GM12878 (cell line): ENCODE measurements around the gene NAMPT. TPM values are rescaled to one million over a fixed set of nuclear protein-coding genes. Genes with fewer than 3 reads are reported as not detected.
"Not testable (repeated sequence)": the region's sequence is repeated elsewhere in the genome, so short reads cannot be mapped to it uniquely, and the experiment has no call there.

Source experiments
- ATAC-seq: fragments of 200-7000 bp; cut with Tn5 transposase; 3 replicates; pipeline ENCODE4 v1.9.1; 2020; ENCODE audit warnings: mild to moderate bottlenecking, moderate library complexity
- BruUV-seq: library from RNA; stranded (reverse); fragments of 400-500 nt; replicated peaks from 2 replicates; lab custom pipeline; 2021; lab: Mats Ljungman, UMichigan
- CTCF ChIA-PET: fragments of 300-600 bp; sonication (Branson Sonifier 250); formaldehyde crosslinking; extraction: SDS; loops from one replicate; lab custom pipeline; 2021; ENCODE audit warnings: inconsistent platforms; lab: Yijun Ruan, JAX
- POLR2A ChIA-PET: fragments of 350-600 bp; formaldehyde crosslinking; extraction: SDS; loops from one replicate; lab custom pipeline; 2021; ENCODE audit warnings: inconsistent platforms; lab: Charles Lee
- RAD21 ChIA-PET: fragments of 300-600 bp; sonication (Branson Sonifier 250); formaldehyde crosslinking; loops from one replicate; lab custom pipeline; 2023; ENCODE audit warnings: antibody characterized with exemption; ENCODE audit not compliant: unreplicated experiment; lab: Charles Lee
- SMC1A ChIA-PET: fragments of 300-600 bp; sonication (Branson Sonifier 250); formaldehyde crosslinking; loops from one replicate; lab custom pipeline; 2023; ENCODE audit not compliant: unreplicated experiment, uncharacterized antibody; lab: Charles Lee
- DNase-seq: peaks from one replicate; pipeline ENCODE4 v3.0.0-alpha.2; 2011; ENCODE audit warnings: low read depth, low spot score
- FAIRE-seq: peaks from 3 replicates; lab custom pipeline; 2011; peaks lifted over from hg19 to GRCh38; lab: Jason Lieb, UNC
- H2AFZ ChIP-seq: 2 replicates; pipeline ENCODE4 v1.6.0; 2011; ENCODE audit warnings: low read depth, low read length, control low read depth; ENCODE audit not compliant: control insufficient read depth
- H3K27ac ChIP-seq: 2 replicates; pipeline ENCODE4 v1.5.1; 2011; ENCODE audit warnings: control low read depth; ENCODE audit not compliant: control insufficient read depth, insufficient read depth
- H3K27me3 ChIP-seq, 2 experiments: replicated peaks in 1 of 2; 2 replicates each; pipeline versions ENCODE4 v1.6.0 to v1.6.1; 2011; ENCODE audit warnings: low read length in 1 of 2; ENCODE audit not compliant: control insufficient read depth in 2 of 2, insufficient read depth in 2 of 2
- H3K36me3 ChIP-seq, 2 experiments: 2 replicates each; pipeline ENCODE4 v1.5.1; 2011; ENCODE audit warnings: low read length in 1 of 2; ENCODE audit not compliant: control insufficient read depth in 2 of 2, insufficient read depth in 2 of 2
- H3K4me1 ChIP-seq: 2 replicates; pipeline ENCODE4 v1.6.1; 2011; ENCODE audit warnings: mild to moderate bottlenecking, low read length, moderate library complexity, mixed read lengths; ENCODE audit not compliant: control insufficient read depth, insufficient read depth
- H3K4me2 ChIP-seq: 2 replicates; pipeline ENCODE4 v1.6.0; 2011; ENCODE audit warnings: control low read depth; ENCODE audit not compliant: control insufficient read depth, insufficient read depth
- H3K4me3 ChIP-seq: fragments of 200-600 bp; sonication (generic); 2 replicates; pipeline ENCODE4 v1.5.1; 2016
- H3K79me2 ChIP-seq: 2 replicates; pipeline ENCODE4 v1.6.0; 2011; ENCODE audit warnings: low read length; ENCODE audit not compliant: control insufficient read depth, insufficient read depth
- H3K9ac ChIP-seq: 2 replicates; pipeline ENCODE4 v1.8.0; 2011; ENCODE audit warnings: low read length, control low read depth, mixed read lengths; ENCODE audit not compliant: control insufficient read depth, insufficient read depth
- H3K9me3 ChIP-seq: replicated peaks from 3 replicates; pipeline ENCODE4 v1.5.1; 2011; ENCODE audit warnings: mild to moderate bottlenecking, low read length; ENCODE audit not compliant: control insufficient read depth, insufficient read depth
- H4K20me1 ChIP-seq: 2 replicates; pipeline ENCODE4 v1.6.0; 2011; ENCODE audit not compliant: control insufficient read depth, insufficient read depth
- ZNF207 ChIP-seq: fragments of 450-650 bp; IDR thresholded peaks from 2 replicates; pipeline ENCODE4 v1.6.1; 2014; ENCODE audit warnings: antibody characterized with exemption, mild to moderate bottlenecking, borderline replicate concordance
- WGBS: methylation state at CpG from one replicate; pipeline ENCODE4 v1.1.6; 2016; ENCODE audit warnings: low lambda C conversion rate; ENCODE audit not compliant: insufficient replicate concordance, insufficient coverage; ENCODE audit errors: missing lambda C conversion rate; 5-methylcytosine and 5-hydroxymethylcytosine counted together
- in situ Hi-C: fragments of 300-500 bp; cut with MboI; formaldehyde crosslinking; loops from 9 replicates; pipeline ENCODE4 v1.14.3; 2018; ENCODE audit warnings: mixed read lengths
- intact Hi-C: fragments of 100-400 bp; cut with micrococcal nuclease; formaldehyde crosslinking; loops from one replicate; pipeline ENCODE4 v1.14.2; 2022; ENCODE audit not compliant: unreplicated experiment
- polyA plus RNA-seq, 11 experiments: library from polyadenylated mRNA; depleted of rRNA in 4 of 11; unstranded in 6 of 11; stranded (reverse) in 5 of 11; fragments of >200 nt; fragmentation: Nextera tagmentation in 4 of 11; fragmentation: Illumina TruSeq in 1 of 11; extraction: Ambion mirVana in 4 of 11; extraction: Trizol in 1 of 11; gene quantifications; 1 replicate in 1 of 11; 2 replicates in 10 of 11; pipeline versions ENCODE4 v1.2.1 to v1.2.3, GENCODE V29; 2011 to 2016; ENCODE audit warnings: inconsistent platforms in 2 of 11, missing spikeins in 2 of 11, low read depth in 1 of 11
- total RNA-seq, 4 experiments: library from RNA; depleted of rRNA in 3 of 4; stranded (reverse); fragments of >200 nt in 3 of 4; fragmentation: Illumina TruSeq in 1 of 4; extraction: Trizol in 1 of 4; gene quantifications; 2 replicates each; pipeline versions ENCODE4 v1.2.1 to v1.2.3, GENCODE V29; 2013 to 2021

Gene NAMPT
- total and polyA plus RNA-seq, 10 of the 15 experiments (the other 5 are each of a cell fraction or from before 2014, with no cell fraction given), result 28.3 to 173 (median 75.0) TPM

- no TSS peak for BruUV-seq
- no peak overlapping the region for H3K27ac ChIP-seq
- intact Hi-C loops, result no loop called here
- no peak for TF ChIP-seq ZNF207
- TF ChIP-seq, all 136 proteins: peak for 0
- H3K4me3 ChIP-seq, result no peak overlapping the region
- RAD21 ChIA-PET, result no interaction called here
- H3K27me3 ChIP-seq, result no peaks in the 10 kb centered on the region
- no peaks in the 10 kb centered on the region for H3K36me3 ChIP-seq
- WGBS, result 67% methylated on average over 7 of the region's 7 CpGs
- in situ Hi-C loops, result no loop called here
- H3K79me2 ChIP-seq, result no peaks in the 10 kb centered on the region
- H3K4me2 ChIP-seq, result no peak overlapping the region
- H3K4me1 ChIP-seq, result no peaks in the 10 kb centered on the region
- FAIRE-seq (no peak), DNase-seq (no peak), ATAC-seq (no peak)
- CTCF ChIA-PET, result interaction anchor here (2.6 kb wide), 1 partner anchor 135 kb away, joined by 5 read pairs; no protein-coding TSS in a partner anchor
- no peak overlapping the region for H3K9ac ChIP-seq
- POLR2A ChIA-PET, result interaction anchor here (0.6 kb wide), 1 partner anchor 244 kb away, joined by 3 read pairs; no protein-coding TSS in a partner anchor
- H3K9me3 ChIP-seq, result no peaks in the 10 kb centered on the region
- H2AFZ ChIP-seq, result no peak overlapping the region
- H4K20me1 ChIP-seq, result no peaks in the 10 kb centered on the region
- SMC1A ChIA-PET, result interaction anchor here (0.8 to 1.4 kb wide), 4 partner anchors 8 to 132 kb away, joined by 3 to 4 read pairs (median 3); no protein-coding TSS in a partner anchor
These were observed 42.1 kb upstream of the NAMPT start for GRCh38 chr7:106326594-106327537.

DNA sequence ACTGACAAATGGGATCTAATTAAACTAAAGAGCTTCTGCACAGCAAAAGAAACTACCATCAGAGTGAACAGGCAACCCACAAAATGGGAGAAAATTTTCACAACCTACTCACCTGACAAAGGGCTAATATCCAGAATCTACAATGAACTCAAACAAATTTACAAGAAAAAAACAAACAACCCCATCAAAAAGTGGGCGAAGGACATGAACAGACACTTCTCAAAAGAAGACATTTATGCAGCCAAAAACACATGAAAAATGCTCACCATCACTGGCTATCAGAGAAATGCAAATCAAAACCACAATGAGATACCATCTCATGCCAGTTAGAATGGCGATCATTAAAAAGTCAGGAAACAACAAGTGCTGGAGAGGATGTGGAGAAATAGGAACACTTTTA is 39.7 kb upstream of the NAMPT start:
- FAIRE-seq, CTCF ChIA-PET: not testable (repeated sequence)

DNA sequence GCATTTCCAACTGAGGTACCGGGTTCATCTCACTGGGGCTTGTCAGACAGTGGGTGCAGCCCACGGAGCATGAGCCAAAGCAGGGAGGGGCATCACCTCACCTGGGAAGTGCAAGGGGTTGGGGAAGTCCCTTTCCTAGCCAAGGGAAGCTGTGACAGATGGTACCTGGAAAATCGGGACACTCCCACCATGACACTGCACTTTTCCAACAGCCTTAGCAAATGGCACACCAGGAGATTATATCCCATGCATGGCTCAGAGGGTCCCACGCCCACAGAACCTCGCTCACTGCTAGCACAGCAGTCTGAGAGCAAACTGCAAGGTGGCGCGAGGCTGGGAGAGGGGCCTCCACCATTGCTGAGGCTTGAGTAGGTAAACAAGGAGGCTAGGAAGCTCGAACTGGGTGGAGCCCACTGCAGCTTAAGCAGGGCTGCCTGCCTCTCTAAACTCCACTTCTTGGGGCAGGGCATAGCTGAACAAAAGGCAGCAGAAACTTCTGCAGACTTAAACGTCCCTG is 35.5 kb upstream of the NAMPT start:
- H3K9me3 ChIP-seq, FAIRE-seq, H3K27ac ChIP-seq, POLR2A ChIA-PET, RAD21 ChIA-PET, DNase-seq, BruUV-seq, H3K4me2 ChIP-seq, H3K36me3 ChIP-seq, H3K27me3 ChIP-seq, ATAC-seq, H3K79me2 ChIP-seq, intact Hi-C loops, H3K4me1 ChIP-seq, H4K20me1 ChIP-seq, H2AFZ ChIP-seq, H3K9ac ChIP-seq, in situ Hi-C loops, H3K4me3 ChIP-seq: not testable (repeated sequence)
- SMC1A ChIA-PET, result interaction anchor here (1.6 to 3.4 kb wide), 2 partner anchors 10 to 27 kb away, joined by 3 to 14 read pairs; no protein-coding TSS in a partner anchor
- WGBS, result 43% methylated on average over 9 of the region's 9 CpGs
- CTCF ChIA-PET, result interaction anchor here (0.6 to 0.9 kb wide), 3 partner anchors 8 to 137 kb away, joined by 3 to 5 read pairs (median 3); no protein-coding TSS in a partner anchor

More for the DNA sequence above, 39.7 kb upstream of the NAMPT start:
- H3K27me3 ChIP-seq, SMC1A ChIA-PET, H3K9me3 ChIP-seq, BruUV-seq, POLR2A ChIA-PET, H3K36me3 ChIP-seq, H3K27ac ChIP-seq, H3K9ac ChIP-seq, H3K4me1 ChIP-seq, H3K4me3 ChIP-seq, RAD21 ChIA-PET, DNase-seq, H3K79me2 ChIP-seq, H4K20me1 ChIP-seq, H2AFZ ChIP-seq, H3K4me2 ChIP-seq, in situ Hi-C loops, ATAC-seq, intact Hi-C loops: not testable (repeated sequence)
- WGBS, result 89% methylated on average over 2 of the region's 2 CpGs
